Keratinocyte (primary cell): Measurements from ENCODE around the gene TRAF3.
"Not testable (repeated sequence)": the region's sequence is repeated elsewhere in the genome, so short reads cannot be mapped to it uniquely, and the experiment has no call there.

Experiments used
- EZH2 ChIP-seq: IDR thresholded peaks from one replicate; pipeline ENCODE4 v1.6.1; 2012; ENCODE audit warnings: inconsistent platforms, mild to moderate bottlenecking, low read length, moderate library complexity
- TF ChIP-seq, protein P1 (sequence below), 3 experiments: IDR thresholded peaks in 1 of 3; conservative IDR thresholded peaks in 1 of 3; optimal IDR thresholded peaks in 1 of 3; 2 replicates in 2 of 3; 3 replicates in 1 of 3; pipeline versions ENCODE3 to v1.5.1; 2011; ENCODE audit warnings: low read length in 3 of 3, mild to moderate bottlenecking in 3 of 3, moderate library complexity in 2 of 3, control low read depth in 1 of 3, inconsistent platforms in 1 of 3; ENCODE audit not compliant: insufficient read depth in 2 of 3; ENCODE audit errors: extremely low read depth in 1 of 3

DNA sequence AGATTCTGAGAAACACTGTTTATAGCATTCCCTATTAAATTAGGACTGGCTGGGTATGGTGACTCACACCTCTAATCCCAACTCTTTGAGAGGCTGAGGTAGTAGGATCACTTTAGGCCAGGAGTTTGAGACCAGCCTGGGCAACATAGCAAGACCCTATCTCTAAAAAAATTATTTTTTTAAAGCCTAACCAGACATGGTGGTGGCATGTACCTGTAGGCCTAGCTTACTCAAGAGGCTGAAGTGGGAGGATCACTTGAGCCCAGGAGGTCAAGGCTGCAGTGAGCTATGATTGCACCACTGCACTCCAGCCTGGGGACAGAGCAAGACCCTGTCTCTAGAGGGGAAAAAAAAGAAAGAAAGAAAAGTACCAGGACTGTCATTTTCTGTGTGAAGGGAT is 119.5 kb downstream of the TRAF3 start:
- TF ChIP-seq, protein P1, sequence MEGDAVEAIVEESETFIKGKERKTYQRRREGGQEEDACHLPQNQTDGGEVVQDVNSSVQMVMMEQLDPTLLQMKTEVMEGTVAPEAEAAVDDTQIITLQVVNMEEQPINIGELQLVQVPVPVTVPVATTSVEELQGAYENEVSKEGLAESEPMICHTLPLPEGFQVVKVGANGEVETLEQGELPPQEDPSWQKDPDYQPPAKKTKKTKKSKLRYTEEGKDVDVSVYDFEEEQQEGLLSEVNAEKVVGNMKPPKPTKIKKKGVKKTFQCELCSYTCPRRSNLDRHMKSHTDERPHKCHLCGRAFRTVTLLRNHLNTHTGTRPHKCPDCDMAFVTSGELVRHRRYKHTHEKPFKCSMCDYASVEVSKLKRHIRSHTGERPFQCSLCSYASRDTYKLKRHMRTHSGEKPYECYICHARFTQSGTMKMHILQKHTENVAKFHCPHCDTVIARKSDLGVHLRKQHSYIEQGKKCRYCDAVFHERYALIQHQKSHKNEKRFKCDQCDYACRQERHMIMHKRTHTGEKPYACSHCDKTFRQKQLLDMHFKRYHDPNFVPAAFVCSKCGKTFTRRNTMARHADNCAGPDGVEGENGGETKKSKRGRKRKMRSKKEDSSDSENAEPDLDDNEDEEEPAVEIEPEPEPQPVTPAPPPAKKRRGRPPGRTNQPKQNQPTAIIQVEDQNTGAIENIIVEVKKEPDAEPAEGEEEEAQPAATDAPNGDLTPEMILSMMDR (optimal IDR thresholded peaks at IDR 0.05 in 1 of 3, IDR thresholded peaks at IDR 0.05 in 1 of 3, conservative IDR thresholded peaks at IDR 0.05 in 1 of 3; ENCODE audit: extremely low read depth in 1 of 3, insufficient read depth in 2 of 3, low read length in 3 of 3), result not testable (repeated sequence)
- not testable (repeated sequence) for TF ChIP-seq EZH2
